Mucosa of descending colon (tissue), 3 donors: ENCODE measurements around the gene GAST. TPM values are rescaled to one million over a fixed set of nuclear protein-coding genes. Genes with fewer than 3 reads are reported as not detected.
"Not testable (repeated sequence)": the region's sequence is repeated elsewhere in the genome, so short reads cannot be mapped to it uniquely, and the experiment has no call there.

Experiments
- ATAC-seq: fragments of 200-7000 bp; cut with Tn5 transposase; one replicate; pipeline ENCODE4 v1.9.1; 2020; ENCODE audit warnings: mild to moderate bottlenecking, moderate library complexity
- DNase-seq, 3 donors: peaks; one replicate each; pipeline ENCODE4 v3.0.0-alpha.2; 2020
- H3K36me3 ChIP-seq: fragments of 200-600 bp; one replicate; pipeline ENCODE4 v1.8.0; 2021; ENCODE audit warnings: low read depth, mild to moderate bottlenecking
- H3K4me1 ChIP-seq: fragments of 200-600 bp; one replicate; pipeline ENCODE4 v1.8.0; 2021; ENCODE audit warnings: low read depth, mild to moderate bottlenecking
- H3K4me3 ChIP-seq: fragments of 200-600 bp; one replicate; pipeline ENCODE4 v1.8.0; 2021; ENCODE audit warnings: mild to moderate bottlenecking
- H3K9me3 ChIP-seq: fragments of 200-600 bp; one replicate; pipeline ENCODE4 v1.8.0; 2021; ENCODE audit warnings: mild to moderate bottlenecking
- CTCF ChIP-seq: fragments of 200-600 bp; IDR thresholded peaks from one replicate; pipeline ENCODE4 v1.8.0; 2022; ENCODE audit warnings: antibody characterized with exemption, mild to moderate bottlenecking
- intact Hi-C, 2 donors: fragments of 100-400 bp; cut with DNase I in 1 of 2; cut with micrococcal nuclease in 1 of 2; formaldehyde crosslinking; loops; one replicate each; pipeline versions ENCODE4 v1.11.0 to v1.11.1; 2022; cut with DNase I, micrococcal nuclease
- total RNA-seq, 3 donors: library from RNA; stranded (reverse); fragmentation: NEBNext Ultra II Directional in 2 of 3; extraction: Animal tissue kit (Norgen Biotek cat#: 25700) in 2 of 3; gene quantifications; one replicate each; pipeline versions ENCODE4 v1.2.1 to v1.2.4, GENCODE V29; 2021 to 2023
- donor health status: DM: no; HTN: no; CAD: no; lungs with moderate emphysema.
- donor health status: DM: no; HTN: no; CAD: no.
- donor health status: DM: no; HTN: yes; CAD: no.

GAST gene
- total RNA-seq, 3 donors from 2014 or later = not detected

- intact Hi-C loops = loop anchor here (5.0 to 10.0 kb wide), 3 partner anchors 118 to 863 kb away; no protein-coding TSS in a partner anchor
- peaks cover 22% of the 10 kb centered on the region for H3K4me1 ChIP-seq
- no peaks in the 10 kb centered on the region for H3K9me3 ChIP-seq
- ATAC-seq (peak; percentile 91), DNase-seq (peak; percentile 93 to 96 (median 94))
- no peaks in the 10 kb centered on the region for H3K36me3 ChIP-seq
- H3K4me3 ChIP-seq = no peak overlapping the region
- peak; percentile 95 for TF ChIP-seq CTCF
Observed at GRCh38 chr17:41665566-41666236, 46.4 kb upstream of the GAST start.

GRCh38 chr17:41666237-41666641, 45.9 kb upstream of the GAST start:
- DNase-seq (peak in 2 of 3 donors; percentile 68 to 78), ATAC-seq (peak; percentile 32)
- intact Hi-C loops = loop anchor here (5.0 to 10.0 kb wide), 3 partner anchors 119 to 864 kb away; no protein-coding TSS in a partner anchor

GRCh38 chr17:41666708-41667279, 45.3 kb upstream of the GAST start:
- Histone ChIP-seq H3K4me3 (no peak overlapping the region), H3K4me1 (peaks cover 19% of the 10 kb centered on the region), H3K36me3 (no peaks in the 10 kb centered on the region), H3K9me3 (no peaks in the 10 kb centered on the region)
- TF ChIP-seq CTCF = peak; percentile 88
- DNase-seq = peak; percentile 90 to 93 (median 91)
- intact Hi-C loops = loop anchor here (5.0 to 10.0 kb wide), 3 partner anchors 119 to 864 kb away; no protein-coding TSS in a partner anchor
- ATAC-seq = peak; percentile 79

More at GRCh38 chr17:41666237-41666641, 45.9 kb upstream of the GAST start:
- no peak overlapping the region for H3K4me3 ChIP-seq
- H3K9me3 ChIP-seq = no peaks in the 10 kb centered on the region
- peaks cover 20% of the 10 kb centered on the region for H3K4me1 ChIP-seq
- TF ChIP-seq CTCF = no peak
- H3K36me3 ChIP-seq = no peaks in the 10 kb centered on the region

GRCh38 chr17:41667280-41668041, 44.7 kb upstream of the GAST start:
- Histone ChIP-seq H3K9me3 (no peaks in the 10 kb centered on the region), H3K4me3 (no peak overlapping the region), H3K36me3 (no peaks in the 10 kb centered on the region), H3K4me1 (peaks cover 17% of the 10 kb centered on the region)
- no peak for DNase-seq
- intact Hi-C loops = loop anchor here (5.0 to 10.0 kb wide), 3 partner anchors 120 to 865 kb away; no protein-coding TSS in a partner anchor
- no peak for ATAC-seq
- no peak for TF ChIP-seq CTCF

- Histone ChIP-seq H3K36me3 (no peaks in the 10 kb centered on the region), H3K4me3 (no peak overlapping the region), H3K4me1 (peaks cover 3% of the 10 kb centered on the region), H3K9me3 (no peaks in the 10 kb centered on the region)
- no peak for TF ChIP-seq CTCF
- DNase-seq (no peak), ATAC-seq (no peak)
- intact Hi-C loops = no loop called here
Observed at GRCh38 chr17:41672153-41672552, 40.0 kb upstream of the GAST start.

- H3K4me3 ChIP-seq, intact Hi-C loops, DNase-seq, H3K36me3 ChIP-seq, ATAC-seq, H3K9me3 ChIP-seq, H3K4me1 ChIP-seq: not testable (repeated sequence)
Observed at GRCh38 chr17:41675157-41676057, 36.7 kb upstream of the GAST start.
